ENCODE data around the gene CNOT8.

CNOT8 gene

GRCh38 chr5:154861946-154862345, 3.5 kb downstream of the CNOT8 start:
- Histone ChIP-seq H3K4me3 (ENCODE audit: low read depth in 1 of 5, low read length in 5 of 5) (no peak overlapping the region), H3K9me3 (ENCODE audit: control insufficient read depth in 5 of 5, low read length in 5 of 5) (no peaks in the 10 kb centered on the region), H3K9ac (ENCODE audit: low read length in 5 of 5) (no peak overlapping the region), H3K36me3 (ENCODE audit: control insufficient read depth in 5 of 5, insufficient read depth in 5 of 5, low read length in 5 of 5) (peaks cover 8 to 27% (median 23%) of the 10 kb centered on the region in 5 donors), H3K4me1 (ENCODE audit: control insufficient read depth in 5 of 5, insufficient read depth in 5 of 5, low read length in 5 of 5) (peaks cover 11 to 50% (median 43%) of the 10 kb centered on the region in 5 donors), H3K27me3 (ENCODE audit: control insufficient read depth in 5 of 5, insufficient read depth in 4 of 5, low read length in 5 of 5) (no peaks in the 10 kb centered on the region), H3K27ac (ENCODE audit: low read depth, low read length) (no peak overlapping the region)

GRCh38 chr5:154862766-154863165, 4.3 kb downstream of the CNOT8 start:
- H3K36me3 ChIP-seq (ENCODE audit: control insufficient read depth in 5 of 5, insufficient read depth in 5 of 5, low read length in 5 of 5) = peaks cover 13 to 32% (median 23%) of the 10 kb centered on the region in 5 donors
- no peaks in the 10 kb centered on the region for H3K9me3 ChIP-seq (ENCODE audit: control insufficient read depth in 5 of 5, low read length in 5 of 5)
- H3K27ac ChIP-seq (ENCODE audit: low read depth, low read length) = no peak overlapping the region
- peaks cover 10 to 47% (median 41%) of the 10 kb centered on the region in 5 donors for H3K4me1 ChIP-seq (ENCODE audit: control insufficient read depth in 5 of 5, insufficient read depth in 5 of 5, low read length in 5 of 5)
- H3K27me3 ChIP-seq (ENCODE audit: control insufficient read depth in 5 of 5, insufficient read depth in 4 of 5, low read length in 5 of 5) = no peaks in the 10 kb centered on the region
- no peak overlapping the region for H3K4me3 ChIP-seq (ENCODE audit: low read depth in 1 of 5, low read length in 5 of 5)
- H3K9ac ChIP-seq (ENCODE audit: low read length in 5 of 5) = no peak overlapping the region

GRCh38 chr5:154863291-154864080, 5.1 kb downstream of the CNOT8 start:
- no peak overlapping the region for H3K4me3 ChIP-seq (ENCODE audit: low read depth in 1 of 5, low read length in 5 of 5)
- H3K4me1 ChIP-seq (ENCODE audit: control insufficient read depth in 5 of 5, insufficient read depth in 5 of 5, low read length in 5 of 5) = peaks cover 10 to 50% (median 44%) of the 10 kb centered on the region in 5 donors

GRCh38 chr5:154865466-154866184, 7.2 kb downstream of the CNOT8 start:
- no peak overlapping the region for H3K27ac ChIP-seq (ENCODE audit: low read depth, low read length)
- no peaks in the 10 kb centered on the region for H3K9me3 ChIP-seq (ENCODE audit: control insufficient read depth in 5 of 5, low read length in 5 of 5)
- H3K4me3 ChIP-seq (ENCODE audit: low read depth in 1 of 5, low read length in 5 of 5) = no peak overlapping the region
- no peaks in the 10 kb centered on the region for H3K27me3 ChIP-seq (ENCODE audit: control insufficient read depth in 5 of 5, insufficient read depth in 4 of 5, low read length in 5 of 5)
- peaks cover 5 to 38% (median 30%) of the 10 kb centered on the region in 5 donors for H3K4me1 ChIP-seq (ENCODE audit: control insufficient read depth in 5 of 5, insufficient read depth in 5 of 5, low read length in 5 of 5)
- no peak overlapping the region for H3K9ac ChIP-seq (ENCODE audit: low read length in 5 of 5)
- peaks cover 17 to 45% (median 32%) of the 10 kb centered on the region in 5 donors for H3K36me3 ChIP-seq (ENCODE audit: control insufficient read depth in 5 of 5, insufficient read depth in 5 of 5, low read length in 5 of 5)

More at GRCh38 chr5:154863291-154864080, 5.1 kb downstream of the CNOT8 start:
- H3K27me3 ChIP-seq (ENCODE audit: control insufficient read depth in 5 of 5, insufficient read depth in 4 of 5, low read length in 5 of 5) = no peaks in the 10 kb centered on the region
- H3K36me3 ChIP-seq (ENCODE audit: control insufficient read depth in 5 of 5, insufficient read depth in 5 of 5, low read length in 5 of 5) = peaks cover 13 to 34% (median 23%) of the 10 kb centered on the region in 5 donors
- no peak overlapping the region for H3K9ac ChIP-seq (ENCODE audit: low read length in 5 of 5)
- H3K27ac ChIP-seq (ENCODE audit: low read depth, low read length) = peak overlapping the region; percentile 19
- H3K9me3 ChIP-seq (ENCODE audit: control insufficient read depth in 5 of 5, low read length in 5 of 5) = no peaks in the 10 kb centered on the region

- H3K4me3 ChIP-seq (ENCODE audit: low read depth in 1 of 5, low read length in 5 of 5) = no peak overlapping the region
- H3K27me3 ChIP-seq (ENCODE audit: control insufficient read depth in 5 of 5, insufficient read depth in 4 of 5, low read length in 5 of 5) = no peaks in the 10 kb centered on the region
- H3K4me1 ChIP-seq (ENCODE audit: control insufficient read depth in 5 of 5, insufficient read depth in 5 of 5, low read length in 5 of 5) = peaks cover 3 to 27% (median 20%) of the 10 kb centered on the region in 5 donors
- H3K27ac ChIP-seq (ENCODE audit: low read depth, low read length) = no peak overlapping the region
- peaks cover 25 to 55% (median 41%) of the 10 kb centered on the region in 5 donors for H3K36me3 ChIP-seq (ENCODE audit: control insufficient read depth in 5 of 5, insufficient read depth in 5 of 5, low read length in 5 of 5)
- H3K9me3 ChIP-seq (ENCODE audit: control insufficient read depth in 5 of 5, low read length in 5 of 5) = no peaks in the 10 kb centered on the region
- H3K9ac ChIP-seq (ENCODE audit: low read length in 5 of 5) = no peak overlapping the region
Observed at GRCh38 chr5:154866841-154867240, 8.4 kb downstream of the CNOT8 start.

GRCh38 chr5:154868702-154869101, 10.3 kb downstream of the CNOT8 start:
- H3K36me3 ChIP-seq (ENCODE audit: control insufficient read depth in 5 of 5, insufficient read depth in 5 of 5, low read length in 5 of 5) = peaks cover 37 to 67% (median 52%) of the 10 kb centered on the region in 5 donors
- no peak overlapping the region for H3K4me3 ChIP-seq (ENCODE audit: low read depth in 1 of 5, low read length in 5 of 5)
- H3K4me1 ChIP-seq (ENCODE audit: control insufficient read depth in 5 of 5, insufficient read depth in 5 of 5, low read length in 5 of 5) = peaks cover 0 to 12% (median 8%) of the 10 kb centered on the region in 5 donors
- H3K27me3 ChIP-seq (ENCODE audit: control insufficient read depth in 5 of 5, insufficient read depth in 4 of 5, low read length in 5 of 5) = no peaks in the 10 kb centered on the region
- H3K9ac ChIP-seq (ENCODE audit: low read length in 5 of 5) = peak overlapping the region in 1 of 5 donors; percentile 30
- H3K9me3 ChIP-seq (ENCODE audit: control insufficient read depth in 5 of 5, low read length in 5 of 5) = no peaks in the 10 kb centered on the region
- no peak overlapping the region for H3K27ac ChIP-seq (ENCODE audit: low read depth, low read length)

- Histone ChIP-seq H3K36me3 (ENCODE audit: control insufficient read depth in 5 of 5, insufficient read depth in 5 of 5, low read length in 5 of 5) (peaks cover 48 to 75% (median 61%) of the 10 kb centered on the region in 5 donors), H3K9me3 (ENCODE audit: control insufficient read depth in 5 of 5, low read length in 5 of 5) (no peaks in the 10 kb centered on the region), H3K4me3 (ENCODE audit: low read depth in 1 of 5, low read length in 5 of 5) (no peak overlapping the region), H3K27ac (ENCODE audit: low read depth, low read length) (no peak overlapping the region), H3K9ac (ENCODE audit: low read length in 5 of 5) (no peak overlapping the region), H3K4me1 (ENCODE audit: control insufficient read depth in 5 of 5, insufficient read depth in 5 of 5, low read length in 5 of 5) (peaks cover 0 to 9% (median 8%) of the 10 kb centered on the region in 5 donors), H3K27me3 (ENCODE audit: control insufficient read depth in 5 of 5, insufficient read depth in 4 of 5, low read length in 5 of 5) (no peaks in the 10 kb centered on the region)
Observed at GRCh38 chr5:154871734-154872133, 13.3 kb downstream of the CNOT8 start.

GRCh38 chr5:154873791-154874331, 15.4 kb downstream of the CNOT8 start:
- Histone ChIP-seq H3K27ac (ENCODE audit: low read depth, low read length) (no peak overlapping the region), H3K4me1 (ENCODE audit: control insufficient read depth in 5 of 5, insufficient read depth in 5 of 5, low read length in 5 of 5) (peaks cover 0 to 2% (median 1%) of the 10 kb centered on the region in 5 donors), H3K4me3 (ENCODE audit: low read depth in 1 of 5, low read length in 5 of 5) (no peak overlapping the region), H3K36me3 (ENCODE audit: control insufficient read depth in 5 of 5, insufficient read depth in 5 of 5, low read length in 5 of 5) (peaks cover 42 to 70% (median 66%) of the 10 kb centered on the region in 5 donors), H3K27me3 (ENCODE audit: control insufficient read depth in 5 of 5, insufficient read depth in 4 of 5, low read length in 5 of 5) (no peaks in the 10 kb centered on the region), H3K9me3 (ENCODE audit: control insufficient read depth in 5 of 5, low read length in 5 of 5) (peaks cover 4 to 8% (median 5%) of the 10 kb centered on the region in 5 donors), H3K9ac (ENCODE audit: low read length in 5 of 5) (peak overlapping the region in 1 of 5 donors; percentile 14)

- peaks cover 18 to 42% (median 35%) of the 10 kb centered on the region in 5 donors for H3K36me3 ChIP-seq (ENCODE audit: control insufficient read depth in 5 of 5, insufficient read depth in 5 of 5, low read length in 5 of 5)
- no peak overlapping the region for H3K4me3 ChIP-seq (ENCODE audit: low read depth in 1 of 5, low read length in 5 of 5)
- H3K27ac ChIP-seq (ENCODE audit: low read depth, low read length) = no peak overlapping the region
- no peak overlapping the region for H3K9ac ChIP-seq (ENCODE audit: low read length in 5 of 5)
- H3K9me3 ChIP-seq (ENCODE audit: control insufficient read depth in 5 of 5, low read length in 5 of 5) = peaks cover 5 to 15% (median 10%) of the 10 kb centered on the region in 5 donors
- peaks cover 0 to 12% (median 0%) of the 10 kb centered on the region in 5 donors for H3K4me1 ChIP-seq (ENCODE audit: control insufficient read depth in 5 of 5, insufficient read depth in 5 of 5, low read length in 5 of 5)
- H3K27me3 ChIP-seq (ENCODE audit: control insufficient read depth in 5 of 5, insufficient read depth in 4 of 5, low read length in 5 of 5) = no peaks in the 10 kb centered on the region
Observed at GRCh38 chr5:154878642-154879335, 20.4 kb downstream of the CNOT8 start.
